ENCODE results near the gene ZNF620. TPM values are rescaled to one million over a fixed set of nuclear protein-coding genes. Genes with fewer than 3 reads are reported as not detected.
A peak's percentile ranks its signal among the peaks of the same experiment; 100 is the strongest.
"Not testable (repeated sequence)": the region's sequence is repeated elsewhere in the genome, so short reads cannot be mapped to it uniquely, and the experiment has no call there.

Gene ZNF620
- 1 to 10 TPM; 2.3 to 3.6 TPM for total RNA-seq

GRCh38 chr3:40505599-40506462 is at the start of gene ZNF620:
ZNF620 (plus strand) TSS chr3:40506039; CDS start chr3:40506353, 314 bp downstream.
- H3K36me3 Mint-ChIP-seq (ENCODE audit: low read depth) = no peaks in the 10 kb centered on the region
- H3K27me3 Mint-ChIP-seq = no peaks in the 10 kb centered on the region
- peaks cover 11% of the 10 kb centered on the region for H3K4me1 Mint-ChIP-seq
- peak within 1 kb of the TSS; percentile 72 for H3K27ac Mint-ChIP-seq
- peak; percentile 64 for ATAC-seq (replicated peaks)
- no peaks in the 10 kb centered on the region for H3K9me3 Mint-ChIP-seq
- H3K4me3 Mint-ChIP-seq = peak within 1 kb of the TSS; percentile 85

GRCh38 chr3:40456279-40456939 is 49.4 kb upstream of the ZNF620 start:
- peak overlapping the region; percentile 92 for H3K27ac Mint-ChIP-seq
- peak overlapping the region; percentile 91 for H3K4me3 Mint-ChIP-seq
- no peaks in the 10 kb centered on the region for H3K27me3 Mint-ChIP-seq
- H3K9me3 Mint-ChIP-seq = no peaks in the 10 kb centered on the region
- peaks cover 18% of the 10 kb centered on the region for H3K4me1 Mint-ChIP-seq
- ATAC-seq (replicated peaks) = no peak
- peaks cover 49% of the 10 kb centered on the region for H3K36me3 Mint-ChIP-seq (ENCODE audit: low read depth)

GRCh38 chr3:40456940-40457823 is 48.7 kb upstream of the ZNF620 start, which contains the start of gene RPL14:
RPL14 (plus strand) TSS chr3:40457339; CDS start chr3:40457472, 133 bp downstream.
- peak within 1 kb of the TSS; percentile 92 for H3K27ac Mint-ChIP-seq
- H3K4me1 Mint-ChIP-seq = peaks cover 16% of the 10 kb centered on the region
- peak; percentile 77 for ATAC-seq (replicated peaks)
- H3K9me3 Mint-ChIP-seq = no peaks in the 10 kb centered on the region
- peak within 1 kb of the TSS; percentile 91 for H3K4me3 Mint-ChIP-seq
- H3K27me3 Mint-ChIP-seq = no peaks in the 10 kb centered on the region
- H3K36me3 Mint-ChIP-seq (ENCODE audit: low read depth) = peaks cover 57% of the 10 kb centered on the region

DNA sequence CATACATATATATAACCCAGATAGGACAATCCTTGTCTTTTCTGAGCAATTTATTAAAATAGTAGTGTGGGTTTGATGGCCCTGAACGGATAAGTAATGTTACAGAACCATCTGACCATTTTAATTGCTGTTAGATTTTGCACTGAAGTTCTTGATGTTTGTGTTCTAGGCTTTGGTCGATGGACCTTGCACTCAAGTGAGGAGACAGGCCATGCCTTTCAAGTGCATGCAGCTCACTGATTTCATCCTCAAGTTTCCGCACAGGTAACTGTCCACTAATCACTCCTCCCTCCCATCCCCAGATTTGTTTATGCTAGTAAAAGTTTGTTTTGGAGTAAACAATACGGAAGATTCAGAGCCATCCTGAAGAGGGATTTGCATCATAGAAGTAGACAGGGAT is 47.4 kb upstream of the ZNF620 start:
- Mint-ChIP-seq H3K9me3 (no peaks in the 10 kb centered on the region), H3K27me3 (no peaks in the 10 kb centered on the region), H3K27ac (peak overlapping the region; percentile 92), H3K4me1 (peaks cover 13% of the 10 kb centered on the region), H3K4me3 (peak overlapping the region; percentile 91), H3K36me3 (ENCODE audit: low read depth) (peaks cover 70% of the 10 kb centered on the region)
- no peak for ATAC-seq (replicated peaks)

GRCh38 chr3:40460481-40460880 is 45.4 kb upstream of the ZNF620 start:
- Mint-ChIP-seq H3K4me1 (peaks cover 20% of the 10 kb centered on the region), H3K27ac (peak overlapping the region; percentile 59), H3K4me3 (peak overlapping the region; percentile 91), H3K36me3 (ENCODE audit: low read depth) (peaks cover 90% of the 10 kb centered on the region)
- not testable (repeated sequence) for ATAC-seq (replicated peaks); H3K9me3 Mint-ChIP-seq; H3K27me3 Mint-ChIP-seq

GRCh38 chr3:40461161-40461560 is 44.7 kb upstream of the ZNF620 start:
- H3K27ac Mint-ChIP-seq = peak overlapping the region; percentile 17
- H3K36me3 Mint-ChIP-seq (ENCODE audit: low read depth) = peaks cover 97% of the 10 kb centered on the region

GRCh38 chr3:40462838-40463237 is 43.0 kb upstream of the ZNF620 start:
- ATAC-seq (replicated peaks); H3K4me3 Mint-ChIP-seq; H3K9me3 Mint-ChIP-seq; H3K27ac Mint-ChIP-seq; H3K27me3 Mint-ChIP-seq: not testable (repeated sequence)
- peaks cover 15% of the 10 kb centered on the region for H3K4me1 Mint-ChIP-seq
- peaks cover 95% of the 10 kb centered on the region for H3K36me3 Mint-ChIP-seq (ENCODE audit: low read depth)

More at GRCh38 chr3:40461161-40461560, 44.7 kb upstream of the ZNF620 start:
- H3K4me3 Mint-ChIP-seq = peak overlapping the region; percentile 22
- H3K27me3 Mint-ChIP-seq = no peaks in the 10 kb centered on the region
- H3K9me3 Mint-ChIP-seq = no peaks in the 10 kb centered on the region
- no peak for ATAC-seq (replicated peaks)
- peaks cover 15% of the 10 kb centered on the region for H3K4me1 Mint-ChIP-seq

GRCh38 chr3:40463579-40463978 is 42.3 kb upstream of the ZNF620 start:
- Mint-ChIP-seq H3K4me1 (peaks cover 9% of the 10 kb centered on the region), H3K4me3 (no peak overlapping the region), H3K9me3 (no peaks in the 10 kb centered on the region), H3K36me3 (ENCODE audit: low read depth) (peaks cover 88% of the 10 kb centered on the region), H3K27me3 (no peaks in the 10 kb centered on the region), H3K27ac (no peak overlapping the region)
- no peak for ATAC-seq (replicated peaks)

GRCh38 chr3:40464339-40465110 is 41.3 kb upstream of the ZNF620 start:
- H3K27ac Mint-ChIP-seq = peak overlapping the region; percentile 33

DNA sequence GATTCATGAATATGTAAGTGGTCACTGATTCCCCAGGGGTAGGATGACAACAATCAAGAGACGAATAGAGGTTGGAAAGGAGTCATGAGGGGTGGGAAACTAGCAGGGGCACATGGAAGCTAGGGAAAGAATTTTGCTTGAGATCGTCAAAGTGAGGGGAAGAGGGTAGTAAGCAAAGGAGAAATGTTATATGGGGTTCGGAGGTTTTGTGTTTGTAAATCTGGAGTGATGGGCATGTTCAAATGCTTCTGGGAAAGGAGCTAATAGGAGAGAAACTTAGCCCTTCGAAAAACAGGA is 40.8 kb upstream of the ZNF620 start:
- Mint-ChIP-seq H3K27ac (peak overlapping the region; percentile 33), H3K4me3 (no peak overlapping the region), H3K4me1 (peaks cover 8% of the 10 kb centered on the region), H3K27me3 (no peaks in the 10 kb centered on the region), H3K9me3 (no peaks in the 10 kb centered on the region), H3K36me3 (ENCODE audit: low read depth) (peaks cover 73% of the 10 kb centered on the region)
- ATAC-seq (replicated peaks) = no peak

More at GRCh38 chr3:40464339-40465110, 41.3 kb upstream of the ZNF620 start:
- peaks cover 8% of the 10 kb centered on the region for H3K4me1 Mint-ChIP-seq
- no peaks in the 10 kb centered on the region for H3K27me3 Mint-ChIP-seq
- peaks cover 78% of the 10 kb centered on the region for H3K36me3 Mint-ChIP-seq (ENCODE audit: low read depth)
- no peaks in the 10 kb centered on the region for H3K9me3 Mint-ChIP-seq
- H3K4me3 Mint-ChIP-seq = no peak overlapping the region
- peak; percentile 49 for ATAC-seq (replicated peaks)

GRCh38 chr3:40465456-40465855 is 40.4 kb upstream of the ZNF620 start:
- no peak for ATAC-seq (replicated peaks)
- H3K4me3 Mint-ChIP-seq = no peak overlapping the region
- no peaks in the 10 kb centered on the region for H3K9me3 Mint-ChIP-seq
- H3K36me3 Mint-ChIP-seq (ENCODE audit: low read depth) = peaks cover 69% of the 10 kb centered on the region
- no peaks in the 10 kb centered on the region for H3K27me3 Mint-ChIP-seq
- H3K27ac Mint-ChIP-seq = peak overlapping the region; percentile 33
- peaks cover 8% of the 10 kb centered on the region for H3K4me1 Mint-ChIP-seq

GRCh38 chr3:40468018-40468417 is 37.8 kb upstream of the ZNF620 start:
- no peak for ATAC-seq (replicated peaks)
- Mint-ChIP-seq H3K27me3 (no peaks in the 10 kb centered on the region), H3K9me3 (no peaks in the 10 kb centered on the region), H3K36me3 (ENCODE audit: low read depth) (peaks cover 43% of the 10 kb centered on the region), H3K4me3 (no peak overlapping the region), H3K4me1 (peaks cover 8% of the 10 kb centered on the region), H3K27ac (no peak overlapping the region)

GRCh38 chr3:40470701-40471100 is 35.1 kb upstream of the ZNF620 start:
- peaks cover 16% of the 10 kb centered on the region for H3K36me3 Mint-ChIP-seq (ENCODE audit: low read depth)
- no peaks in the 10 kb centered on the region for H3K27me3 Mint-ChIP-seq
- H3K4me3 Mint-ChIP-seq = no peak overlapping the region
- no peak for ATAC-seq (replicated peaks)
- no peak overlapping the region for H3K27ac Mint-ChIP-seq
- no peaks in the 10 kb centered on the region for H3K4me1 Mint-ChIP-seq
- H3K9me3 Mint-ChIP-seq = no peaks in the 10 kb centered on the region
